ENCODE measurements around the gene CALM3. TPM values are rescaled to one million over a fixed set of nuclear protein-coding genes. Genes with fewer than 3 reads are reported as not detected.

The CALM3 gene
- total RNA-seq, 2 donors from 2014 or later, result 70.5 to 79.6 TPM

- intact Hi-C loops (cut with DNase I), result no loop called here
- TF ChIP-seq CTCF (IDR thresholded peaks at IDR 0.05), result no peak
- no peak for TF ChIP-seq POLR2A (IDR thresholded peaks at IDR 0.05)
- Histone ChIP-seq H3K27me3 (peaks cover 0 to 17% of the 10 kb centered on the region in 2 donors), H3K4me3 (no peak overlapping the region), H3K4me1 (peaks cover 18% of the 10 kb centered on the region), H3K9me3 (no peaks in the 10 kb centered on the region), H3K36me3 (replicated peaks in 1 of 2; ENCODE audit: insufficient read depth in 1 of 2, low read depth in 2 of 2) (no peaks in the 10 kb centered on the region), H3K27ac (no peak overlapping the region)
- whole genome bisulfite sequencing, 2 donors, result 88 to 90% methylated on average over 5 of the region's 5 CpGs
- no peak for ATAC-seq
- no peak for DNase-seq
Observed at GRCh38 chr19:46656541-46656940, 55.4 kb downstream of the CALM3 start.

- no peak for TF ChIP-seq CTCF (IDR thresholded peaks at IDR 0.05)
- TF ChIP-seq POLR2A (IDR thresholded peaks at IDR 0.05), result no peak
- no peak overlapping the region for H3K4me3 ChIP-seq
- H3K4me1 ChIP-seq, result peaks cover 25% of the 10 kb centered on the region
- intact Hi-C loops (cut with DNase I), result no loop called here
- H3K36me3 ChIP-seq (replicated peaks in 1 of 2; ENCODE audit: insufficient read depth in 1 of 2, low read depth in 2 of 2), result no peaks in the 10 kb centered on the region
- peaks cover 0 to 17% of the 10 kb centered on the region in 2 donors for H3K27me3 ChIP-seq
- no peak overlapping the region for H3K27ac ChIP-seq
- 9 to 12% methylated on average over 20 to 26 of the region's 28 CpGs for WGBS, 2 donors
- DNase-seq (peak in 1 of 4 donors; percentile 10), ATAC-seq (no peak)
- H3K9me3 ChIP-seq, result no peaks in the 10 kb centered on the region
Observed at GRCh38 chr19:46659151-46660007, 58.2 kb downstream of the CALM3 start.

- Histone ChIP-seq H3K9me3 (no peaks in the 10 kb centered on the region), H3K4me3 (no peak overlapping the region), H3K36me3 (replicated peaks in 1 of 2; ENCODE audit: insufficient read depth in 1 of 2, low read depth in 2 of 2) (no peaks in the 10 kb centered on the region), H3K27me3 (peaks cover 0 to 17% of the 10 kb centered on the region in 2 donors), H3K27ac (no peak overlapping the region), H3K4me1 (peaks cover 25% of the 10 kb centered on the region)
- TF ChIP-seq POLR2A (IDR thresholded peaks at IDR 0.05), result no peak
- no peak for TF ChIP-seq CTCF (IDR thresholded peaks at IDR 0.05)
- DNase-seq (peak in 1 of 4 donors; percentile 23), ATAC-seq (no peak)
- intact Hi-C loops (cut with DNase I), result no loop called here
- WGBS, 2 donors, result 2 to 4% methylated on average over 6 to 14 of the region's 14 CpGs
Observed at GRCh38 chr19:46660008-46660517, 58.9 kb downstream of the CALM3 start.

Other genes starting within 250 kb of the CALM3 start
- 10 to 100 TPM; 13.0 to 17.8 TPM for gene CCDC8, start 187.8 kb upstream of the CALM3 start, total RNA-seq
- not detected for gene PNMA8C, start 172.4 kb upstream of the CALM3 start, total RNA-seq
- gene PNMA8A, start 129.8 kb upstream of the CALM3 start, total RNA-seq, result 1 to 10 TPM; 4.3 to 6.5 TPM
- gene PNMA8B, start 105.5 kb upstream of the CALM3 start, total RNA-seq, result 1 to 10 TPM; 2.1 to 2.6 TPM
- gene PTGIR, start 23.8 kb downstream of the CALM3 start, total RNA-seq, result 1 to 10 TPM; 5.3 to 9.6 TPM
- gene GNG8, start 34.9 kb downstream of the CALM3 start, total RNA-seq, result not detected
- 1 to 10 TPM in 1 of 2 donors, under 1 TPM in 1; 0.99 to 4.4 TPM for gene DACT3, start 59.9 kb downstream of the CALM3 start, total RNA-seq
- 10 to 100 TPM; 18.9 to 58.3 TPM for gene PRKD2, start 115.8 kb downstream of the CALM3 start, total RNA-seq
- gene FKRP, start 144.7 kb downstream of the CALM3 start, total RNA-seq, result 10 to 100 TPM in 1 of 2 donors, 1 to 10 TPM in 1; 8.8 to 13.2 TPM
- gene STRN4, start 145.1 kb downstream of the CALM3 start, total RNA-seq, result 10 to 100 TPM; 51.4 to 55.5 TPM
- 10 to 100 TPM; 31.4 to 39.2 TPM for gene SLC1A5, start 187.3 kb downstream of the CALM3 start, total RNA-seq
- 10 to 100 TPM; 32.2 to 49.1 TPM for gene AP2S1, start 249.5 kb downstream of the CALM3 start, total RNA-seq